Kidney (tissue), 14 donors: ENCODE measurements around the gene ACAP3. TPM values are rescaled to one million over a fixed set of nuclear protein-coding genes. Genes with fewer than 3 reads are reported as not detected.

Source experiments
- DNase-seq, 5 donors: peaks; one replicate each; pipeline ENCODE4 v3.0.0-alpha.2; 2013 to 2020
- FAIRE-seq: peaks from 2 replicates; lab custom pipeline; 2012; peaks lifted over from hg19 to GRCh38; lab: Jason Lieb, UNC
- H3K27ac ChIP-seq, 2 donors: one replicate each; pipeline ENCODE4 v1.7.0; 2013; ENCODE audit warnings: low read depth in 2 of 2, low read length in 2 of 2, inconsistent platforms in 1 of 2
- H3K27me3 ChIP-seq: one replicate; pipeline ENCODE4 v1.7.1; 2013; ENCODE audit warnings: low read length, inconsistent platforms; ENCODE audit not compliant: control insufficient read depth, insufficient read depth
- H3K36me3 ChIP-seq, 3 donors: one replicate each; pipeline versions ENCODE4 v1.7.0 to v1.7.1; 2013; ENCODE audit warnings: low read length in 3 of 3, control low read depth in 1 of 3, inconsistent platforms in 1 of 3; ENCODE audit not compliant: insufficient read depth in 3 of 3, control insufficient read depth in 2 of 3
- H3K4me1 ChIP-seq, 3 donors: one replicate each; pipeline versions ENCODE4 v1.7.0 to v1.7.1; 2013; ENCODE audit warnings: low read length in 3 of 3, inconsistent platforms in 1 of 3, low read depth in 1 of 3; ENCODE audit not compliant: control insufficient read depth in 2 of 3, insufficient read depth in 2 of 3
- H3K4me3 ChIP-seq, 3 donors: one replicate each; pipeline versions ENCODE4 v1.7.0 to v1.8.1; 2013; ENCODE audit warnings: low read length in 3 of 3, control low read depth in 1 of 3, inconsistent platforms in 1 of 3
- H3K9ac ChIP-seq, 3 donors: one replicate each; pipeline versions ENCODE4 v1.7.0 to v1.7.1; 2013; ENCODE audit warnings: low read length in 3 of 3, control low read depth in 1 of 3, inconsistent platforms in 1 of 3
- H3K9me3 ChIP-seq, 3 donors: one replicate each; pipeline versions ENCODE4 v1.7.0 to v1.7.1; 2013; ENCODE audit warnings: low read length in 3 of 3, control low read depth in 1 of 3, inconsistent platforms in 1 of 3; ENCODE audit not compliant: control insufficient read depth in 2 of 3, insufficient read depth in 1 of 3
- CTCF ChIP-seq: IDR thresholded peaks from 3 replicates; pipeline ENCODE4 v1.5.1; 2012; ENCODE audit warnings: mild to moderate bottlenecking, moderate library complexity, borderline replicate concordance; ENCODE audit not compliant: insufficient read depth; ENCODE audit errors: extremely low read depth
- intact Hi-C: fragments of 100-400 bp; cut with DNase I; formaldehyde crosslinking; loops from one replicate; pipeline ENCODE4 v1.11.1; 2022
- polyA plus RNA-seq: library from polyadenylated mRNA; stranded (reverse); fragments of 350-450 nt; fragmentation: Illumina TruSeq; extraction: RNeasy Lipid Tissue Mini Kit (QIAGEN cat#74804); gene quantifications from one replicate; pipeline ENCODE4 v1.2.3, GENCODE V29; 2014; ENCODE audit warnings: low read depth, low replicate concordance; ENCODE audit not compliant: insufficient read depth
- total RNA-seq: library from RNA; stranded (reverse); fragmentation: NEBNext Ultra II Directional; extraction: Animal tissue kit (Norgen Biotek cat#: 25700); gene quantifications from one replicate; pipeline ENCODE4 v1.2.1, GENCODE V29; 2021
- donor health status: control.
- donor health status: control.
- donor health status: control.
- donor health status: control.
- donor health status: control.
- donor health status: DM: yes; HTN: yes; CAD: no.
- donor health status: Normal renal cell carcinoma (clear cell type).

The ACAP3 gene
- total and polyA plus RNA-seq, 2 donors from 2014 or later, result 15.9 to 39.5 TPM

- Histone ChIP-seq H3K36me3 (peaks cover 4 to 15% (median 11%) of the 10 kb centered on the region in 3 donors), H3K9ac (no peak overlapping the region), H3K27ac (no peak overlapping the region), H3K9me3 (no peaks in the 10 kb centered on the region), H3K4me1 (no peaks in the 10 kb centered on the region), H3K4me3 (no peak overlapping the region), H3K27me3 (no peaks in the 10 kb centered on the region)
- DNase-seq (no peak), FAIRE-seq (no peak)
- TF ChIP-seq CTCF, result no peak
- intact Hi-C loops, result no loop called here
Measured at GRCh38 chr1:1337793-1338147, 30.0 kb upstream of the ACAP3 start.

- no peak overlapping the region for H3K4me3 ChIP-seq
- no peak for TF ChIP-seq CTCF
- H3K9me3 ChIP-seq, result no peaks in the 10 kb centered on the region
- H3K36me3 ChIP-seq, result peaks cover 4 to 15% (median 11%) of the 10 kb centered on the region in 3 donors
- H3K27ac ChIP-seq, result no peak overlapping the region
- H3K4me1 ChIP-seq, result no peaks in the 10 kb centered on the region
- DNase-seq (no peak), FAIRE-seq (no peak)
- intact Hi-C loops, result no loop called here
- no peaks in the 10 kb centered on the region for H3K27me3 ChIP-seq
- no peak overlapping the region for H3K9ac ChIP-seq
Measured at GRCh38 chr1:1336931-1337792, 29.4 kb upstream of the ACAP3 start.

DNA sequence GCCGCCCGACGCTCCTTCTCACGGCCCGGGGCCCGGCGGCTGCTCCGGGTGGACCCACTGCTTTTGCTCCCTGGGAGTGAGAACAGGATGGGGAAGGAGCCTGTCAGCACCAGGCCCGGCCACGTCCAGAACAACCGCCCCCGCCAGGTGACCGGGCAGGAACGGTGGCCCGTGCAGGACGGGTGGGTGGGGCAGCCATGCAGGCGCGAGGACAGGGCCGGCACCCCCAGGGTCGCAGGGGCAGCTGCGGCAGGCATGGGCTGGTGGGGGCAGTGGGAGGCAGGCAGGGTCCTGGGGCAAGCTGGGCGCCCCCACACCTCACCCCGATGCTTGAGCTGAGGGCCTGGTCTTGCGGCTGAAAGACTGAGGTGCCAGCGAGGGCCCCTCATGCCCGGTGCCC is 28.7 kb upstream of the ACAP3 start:
- H3K36me3 ChIP-seq, result peaks cover 4 to 14% (median 10%) of the 10 kb centered on the region in 3 donors
- H3K9me3 ChIP-seq, result no peaks in the 10 kb centered on the region
- no peak for TF ChIP-seq CTCF
- no peaks in the 10 kb centered on the region for H3K4me1 ChIP-seq
- FAIRE-seq (no peak), DNase-seq (no peak)
- intact Hi-C loops, result no loop called here
- H3K27me3 ChIP-seq, result no peaks in the 10 kb centered on the region
- H3K9ac ChIP-seq, result no peak overlapping the region
- no peak overlapping the region for H3K27ac ChIP-seq
- no peak overlapping the region for H3K4me3 ChIP-seq
